ENCODE data around the gene BCAS3. TPM values are rescaled to one million over a fixed set of nuclear protein-coding genes. Genes with fewer than 3 reads are reported as not detected.

The BCAS3 gene
- total RNA-seq, 2 experiments from 2014 or later = 20.1 to 31.8 TPM

- Mint-ChIP-seq H3K27me3 (no peaks in the 10 kb centered on the region), H3K36me3 (ENCODE audit: low read depth) (no peaks in the 10 kb centered on the region), H3K9me3 (no peaks in the 10 kb centered on the region), H3K4me3 (no peak overlapping the region), H3K27ac (no peak overlapping the region), H3K4me1 (ENCODE audit: low read depth) (no peaks in the 10 kb centered on the region)
- no peaks in the 10 kb centered on the region for H3K9me3 ChIP-seq (ENCODE audit: control insufficient read depth in 1 of 2, insufficient read depth in 1 of 2, low read length in 2 of 2)
- ChIA-PET POLR2A (no interaction called here), CTCF (no interaction called here)
- DNase-seq (no peak), ATAC-seq (ENCODE audit: poor library complexity) (no peak)
- H3K4me1 ChIP-seq (ENCODE audit: insufficient read depth, low read length) = no peaks in the 10 kb centered on the region
- H3K4me3 ChIP-seq (ENCODE audit: low read length) = no peak overlapping the region
- no peaks in the 10 kb centered on the region for H3K27me3 ChIP-seq (ENCODE audit: control insufficient read depth in 1 of 2, insufficient read depth in 2 of 2, low read length in 2 of 2)
- H3K36me3 ChIP-seq (ENCODE audit: insufficient read depth, low read length) = no peaks in the 10 kb centered on the region
- TF ChIP-seq CTCF (IDR thresholded peaks at IDR 0.05) = no peak
- H3K27ac ChIP-seq (ENCODE audit: low read depth in 1 of 2, low read length in 2 of 2) = no peak overlapping the region
- intact Hi-C loops (cut with DNase I, micrococcal nuclease) = no loop called here
Measured at GRCh38 chr17:61330174-61331150, 652.8 kb downstream of the BCAS3 start.

- intact Hi-C loops (cut with DNase I, micrococcal nuclease) = no loop called here
- Histone ChIP-seq H3K27ac (ENCODE audit: low read depth in 1 of 2, low read length in 2 of 2) (no peak overlapping the region), H3K9me3 (ENCODE audit: control insufficient read depth in 1 of 2, insufficient read depth in 1 of 2, low read length in 2 of 2) (no peaks in the 10 kb centered on the region), H3K36me3 (ENCODE audit: insufficient read depth, low read length) (no peaks in the 10 kb centered on the region), H3K27me3 (ENCODE audit: control insufficient read depth in 1 of 2, insufficient read depth in 2 of 2, low read length in 2 of 2) (no peaks in the 10 kb centered on the region), H3K4me3 (ENCODE audit: low read length) (no peak overlapping the region), H3K4me1 (ENCODE audit: insufficient read depth, low read length) (no peaks in the 10 kb centered on the region)
- H3K27ac Mint-ChIP-seq = no peak overlapping the region
- ATAC-seq (ENCODE audit: poor library complexity) (no peak), DNase-seq (no peak)
- H3K4me1 Mint-ChIP-seq (ENCODE audit: low read depth) = no peaks in the 10 kb centered on the region
- no peak overlapping the region for H3K4me3 Mint-ChIP-seq
- ChIA-PET POLR2A (no interaction called here), CTCF (no interaction called here)
- no peak for TF ChIP-seq CTCF (IDR thresholded peaks at IDR 0.05)
- no peaks in the 10 kb centered on the region for H3K27me3 Mint-ChIP-seq
- H3K9me3 Mint-ChIP-seq = no peaks in the 10 kb centered on the region
- no peaks in the 10 kb centered on the region for H3K36me3 Mint-ChIP-seq (ENCODE audit: low read depth)
Measured at GRCh38 chr17:61331178-61331577, 653.5 kb downstream of the BCAS3 start.

- ChIA-PET POLR2A (no interaction called here), CTCF (no interaction called here)
- no peak overlapping the region for H3K4me3 ChIP-seq (ENCODE audit: low read length)
- Mint-ChIP-seq H3K4me1 (ENCODE audit: low read depth) (no peaks in the 10 kb centered on the region), H3K27ac (no peak overlapping the region), H3K4me3 (no peak overlapping the region), H3K36me3 (ENCODE audit: low read depth) (no peaks in the 10 kb centered on the region), H3K27me3 (no peaks in the 10 kb centered on the region), H3K9me3 (no peaks in the 10 kb centered on the region)
- no peaks in the 10 kb centered on the region for H3K27me3 ChIP-seq (ENCODE audit: control insufficient read depth in 1 of 2, insufficient read depth in 2 of 2, low read length in 2 of 2)
- H3K4me1 ChIP-seq (ENCODE audit: insufficient read depth, low read length) = no peaks in the 10 kb centered on the region
- no peak overlapping the region for H3K27ac ChIP-seq (ENCODE audit: low read depth in 1 of 2, low read length in 2 of 2)
- intact Hi-C loops (cut with DNase I, micrococcal nuclease) = no loop called here
- no peaks in the 10 kb centered on the region for H3K9me3 ChIP-seq (ENCODE audit: control insufficient read depth in 1 of 2, insufficient read depth in 1 of 2, low read length in 2 of 2)
- no peak for DNase-seq
- no peak for TF ChIP-seq CTCF (IDR thresholded peaks at IDR 0.05)
- no peaks in the 10 kb centered on the region for H3K36me3 ChIP-seq (ENCODE audit: insufficient read depth, low read length)
- no peak for ATAC-seq (ENCODE audit: poor library complexity)
Measured at GRCh38 chr17:61331886-61332285, 654.2 kb downstream of the BCAS3 start.
